Hematopoietic multipotent progenitor cell treated with erythropoietin and hydrocortisone succinate and interleukin-3 and kit ligand, for 4 days (in vitro differentiated cells): ENCODE results near the gene PSORS1C1.

Source experiments
- DNase-seq: peaks from one replicate; pipeline ENCODE4 v3.0.0-alpha.2; 2015

PSORS1C1 gene

DNA sequence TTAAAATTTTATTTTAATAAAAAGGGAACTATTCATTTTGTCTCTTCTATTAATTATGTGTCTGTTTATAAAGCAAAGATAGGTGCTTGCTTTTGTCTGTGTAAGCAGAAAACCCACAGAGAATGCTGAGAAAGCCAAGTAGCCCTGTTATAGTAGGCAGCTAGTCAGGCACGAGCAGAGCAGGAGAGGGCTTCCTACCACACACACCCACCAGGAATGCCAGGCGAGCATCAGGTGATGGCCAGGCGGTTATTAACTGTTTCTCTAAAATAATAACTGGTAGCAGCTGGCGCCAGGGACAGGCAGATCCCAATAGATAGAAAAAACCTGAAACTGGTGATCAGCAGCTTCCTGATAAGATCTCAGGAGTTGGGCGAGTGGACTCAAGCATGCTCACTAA, 17.9 kb upstream of the PSORS1C1 start:
- DNase-seq = peak; percentile 12

DNA sequence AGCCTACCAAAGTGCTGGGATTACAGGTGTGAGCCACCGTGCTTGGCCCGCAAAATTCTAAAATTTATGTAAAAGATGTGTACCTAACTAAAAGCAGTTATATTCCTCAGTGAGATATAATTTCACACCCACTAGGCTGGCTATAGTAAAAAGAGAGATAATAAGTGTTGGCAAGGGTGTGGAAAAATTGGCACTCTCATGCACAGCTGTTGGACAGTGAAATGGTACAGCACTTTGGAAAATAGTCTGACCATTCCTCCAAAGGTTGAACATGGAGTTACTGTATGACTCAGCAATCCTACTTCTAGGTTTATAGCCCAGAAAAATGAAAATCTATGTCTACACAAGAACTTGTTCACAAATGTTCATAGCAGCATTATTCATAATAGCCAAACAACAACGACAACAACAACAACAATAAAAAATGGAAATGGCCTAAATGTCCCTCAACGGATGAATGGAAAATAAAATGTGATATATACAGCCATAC, 16.1 kb upstream of the PSORS1C1 start:
- no peak for DNase-seq

DNA sequence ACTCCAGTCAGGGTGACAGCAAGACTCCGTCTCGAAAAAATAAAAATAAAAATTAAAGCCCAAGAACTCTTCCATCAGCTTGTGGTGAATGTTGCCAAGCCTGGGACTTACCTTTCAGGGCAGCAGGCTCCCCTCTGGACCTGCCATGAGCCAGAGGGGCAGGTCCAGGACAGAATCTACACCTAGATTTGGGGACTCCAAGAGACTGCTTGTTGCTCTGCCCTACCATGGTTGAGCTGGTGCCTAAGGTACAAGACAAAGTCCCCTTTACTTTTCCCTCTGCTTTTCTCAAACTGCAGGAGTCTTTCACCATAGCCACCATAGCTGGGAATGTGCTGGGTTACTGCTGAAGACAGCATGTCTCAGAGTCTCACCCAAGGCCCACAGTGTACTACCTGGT, 11.5 kb upstream of the PSORS1C1 start:
- DNase-seq = no peak

DNA sequence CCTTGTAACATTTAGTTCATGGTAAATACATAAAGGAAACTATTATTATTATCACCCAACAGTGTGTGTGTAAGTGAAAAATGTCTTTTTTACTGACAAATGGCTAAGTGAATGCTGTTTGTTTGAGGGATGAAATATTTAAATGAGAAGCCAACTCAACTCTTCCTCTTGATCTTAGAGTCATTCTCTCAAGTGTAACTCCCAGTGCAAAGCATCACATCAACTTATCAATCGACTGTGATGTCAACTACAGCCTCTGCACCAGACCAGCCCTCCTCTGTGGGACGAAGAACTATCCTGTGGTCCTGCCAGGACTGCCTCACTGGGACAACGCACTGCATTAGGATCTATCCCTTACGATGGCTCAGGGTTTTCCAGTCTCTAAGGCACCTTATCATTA, 7.5 kb upstream of the PSORS1C1 start:
- DNase-seq = no peak

DNA sequence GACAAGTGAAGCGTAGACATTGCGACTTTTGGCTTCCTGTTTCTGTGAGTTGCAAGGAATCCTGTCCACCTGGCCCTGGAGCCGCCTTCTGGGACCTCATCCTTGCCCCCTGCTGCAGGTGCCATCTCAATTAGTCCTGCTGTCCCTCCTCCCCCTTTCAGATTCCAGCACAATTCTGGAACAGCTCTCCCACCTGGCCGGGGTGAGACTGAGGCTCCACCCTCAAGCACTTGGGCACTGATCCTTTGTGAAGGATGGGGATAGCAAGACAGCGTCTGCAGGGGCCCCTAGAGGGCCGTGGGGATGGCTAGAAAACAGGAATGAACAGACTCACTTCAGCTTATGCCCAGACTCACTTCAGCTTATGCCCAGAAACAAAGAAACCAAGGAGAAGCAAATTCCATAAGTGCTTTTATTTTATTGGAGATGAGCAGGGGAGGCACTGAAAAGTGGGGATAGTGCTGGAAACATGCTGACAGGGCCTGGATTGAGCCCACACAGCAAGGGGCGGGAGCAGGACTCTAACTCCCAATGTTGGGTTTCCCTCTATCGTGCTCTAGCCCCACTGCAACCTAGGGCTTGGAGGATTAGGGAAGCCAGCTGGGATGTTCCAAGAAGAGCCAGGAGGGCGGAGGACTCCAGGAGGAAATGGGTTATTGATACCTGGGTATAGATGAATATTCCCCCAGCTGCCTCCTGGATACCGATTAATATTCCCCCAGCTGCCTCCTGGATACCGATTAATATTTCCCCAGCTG, 3.6 kb upstream of the PSORS1C1 start:
- DNase-seq = no peak

DNA sequence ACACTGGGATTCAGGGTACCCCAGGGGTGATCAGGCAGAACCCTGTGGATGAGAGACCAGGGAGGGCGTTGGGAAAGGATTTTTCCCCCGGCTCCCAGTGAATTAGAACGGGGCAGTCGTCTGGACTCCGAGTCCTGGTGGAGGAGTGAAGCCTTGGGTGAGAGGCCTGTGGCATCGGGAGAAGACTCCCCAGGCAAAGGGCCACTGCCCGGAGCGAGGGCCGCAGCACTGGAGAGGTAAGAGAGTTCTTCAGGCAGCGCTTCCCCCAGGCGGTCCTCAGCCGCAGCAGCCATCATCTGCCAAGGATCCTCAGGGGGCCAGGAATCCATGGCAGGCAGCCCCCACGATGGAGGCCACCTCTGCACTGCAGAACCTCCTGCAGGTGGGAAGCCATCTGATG, 2.9 kb upstream of the PSORS1C1 start:
- DNase-seq = no peak

DNA sequence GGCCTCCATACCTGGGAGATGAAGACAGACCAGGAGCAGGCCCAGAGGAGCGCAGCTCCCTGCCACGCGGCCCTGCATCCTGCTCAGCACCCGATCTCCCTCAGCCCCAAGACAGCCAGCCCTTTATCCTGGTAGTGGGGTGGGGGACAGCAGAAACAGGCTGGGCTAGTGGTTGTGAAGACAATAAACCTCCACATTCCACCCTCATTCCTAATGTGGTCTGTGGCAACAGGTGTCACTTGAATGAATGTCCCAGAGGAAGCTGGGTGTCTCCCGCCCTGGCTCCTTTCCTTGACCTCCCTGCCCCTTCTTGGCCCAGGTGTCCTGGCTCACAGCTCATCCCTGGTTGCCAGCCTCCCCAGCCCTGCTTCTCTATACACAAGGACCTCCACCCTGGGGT, 2.1 kb upstream of the PSORS1C1 start, which contains the start of gene C6orf15:
TSS of gene C6orf15 (minus strand) at position 98 of the 400 bp plus-strand sequence. CDS start at position 78, 20 bp downstream.
- DNase-seq = no peak

DNA sequence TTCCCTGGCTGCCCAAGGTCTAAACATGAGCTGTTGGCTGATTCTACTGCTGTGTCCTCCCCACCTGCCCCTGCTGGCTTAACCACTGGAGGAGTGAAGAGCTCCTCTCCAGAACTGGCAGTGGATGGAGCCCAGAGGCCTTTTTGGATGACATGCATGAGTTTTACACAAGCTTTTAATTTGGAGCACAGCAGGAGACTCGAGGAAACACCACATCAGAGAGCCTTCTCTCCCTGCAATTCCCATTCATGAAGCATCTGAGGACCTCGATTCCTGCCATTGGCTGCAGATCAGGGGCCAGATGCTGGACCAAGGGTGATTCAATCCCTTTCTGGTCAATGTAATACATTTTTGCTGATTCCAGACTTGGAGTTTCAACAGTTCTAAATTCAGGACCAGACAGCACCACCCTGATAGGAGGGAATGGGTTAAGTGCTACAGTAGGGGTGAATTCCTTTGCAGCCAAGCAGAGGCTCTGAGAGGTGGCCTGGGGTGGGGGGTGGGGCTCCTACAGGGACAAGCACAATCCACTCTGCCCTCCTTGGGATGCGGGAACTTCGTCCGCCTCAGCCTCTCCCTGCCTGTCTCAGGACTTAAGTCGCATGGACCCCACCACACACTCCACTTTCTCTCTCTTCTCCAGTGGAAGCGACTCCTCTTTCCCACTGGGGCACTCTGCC, 599 bp upstream of the PSORS1C1 start:
- no peak for DNase-seq

DNA sequence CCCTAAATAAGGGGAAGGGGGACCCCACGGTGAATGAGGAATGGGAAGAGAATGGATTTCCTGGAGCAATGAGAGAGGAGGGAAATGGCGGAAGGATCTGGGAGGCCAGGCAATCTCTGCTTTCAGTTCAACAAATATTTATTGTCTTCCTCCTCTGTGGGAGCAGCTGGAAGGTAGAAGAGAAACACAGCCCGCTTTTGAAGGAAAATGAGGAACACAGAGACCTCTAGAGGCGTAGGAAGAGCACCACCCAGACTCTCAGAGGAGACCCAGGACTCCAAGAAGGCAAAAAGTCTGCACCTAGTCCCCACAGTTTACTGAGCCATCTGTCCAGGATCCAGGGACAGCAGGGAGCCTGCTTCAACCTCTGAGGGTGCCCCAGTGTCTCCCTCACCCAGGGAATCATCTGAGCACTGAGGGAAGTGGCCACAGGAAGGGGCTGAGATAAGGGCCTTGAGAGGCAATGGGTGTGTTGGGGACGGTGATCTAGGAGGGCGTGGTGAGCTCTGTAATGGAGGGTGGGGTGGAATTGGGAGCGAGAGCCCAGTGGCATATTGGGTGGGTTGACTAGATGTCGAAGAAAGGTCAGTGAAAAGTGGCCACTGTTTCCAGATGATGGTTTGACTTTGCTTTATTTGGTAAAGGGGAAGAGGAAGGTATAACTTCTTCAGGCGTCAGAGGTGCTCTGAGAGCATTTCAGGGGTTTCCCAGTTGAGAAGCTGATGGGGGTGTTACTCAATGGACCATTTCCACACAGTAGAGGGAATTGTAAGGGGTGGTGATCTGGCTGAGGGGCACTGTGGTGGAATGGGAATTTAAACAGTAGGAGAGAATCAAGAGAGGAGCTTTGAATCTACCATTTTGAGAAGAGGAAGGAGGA, 610 bp downstream of the PSORS1C1 start:
- DNase-seq = peak; percentile 57

DNA sequence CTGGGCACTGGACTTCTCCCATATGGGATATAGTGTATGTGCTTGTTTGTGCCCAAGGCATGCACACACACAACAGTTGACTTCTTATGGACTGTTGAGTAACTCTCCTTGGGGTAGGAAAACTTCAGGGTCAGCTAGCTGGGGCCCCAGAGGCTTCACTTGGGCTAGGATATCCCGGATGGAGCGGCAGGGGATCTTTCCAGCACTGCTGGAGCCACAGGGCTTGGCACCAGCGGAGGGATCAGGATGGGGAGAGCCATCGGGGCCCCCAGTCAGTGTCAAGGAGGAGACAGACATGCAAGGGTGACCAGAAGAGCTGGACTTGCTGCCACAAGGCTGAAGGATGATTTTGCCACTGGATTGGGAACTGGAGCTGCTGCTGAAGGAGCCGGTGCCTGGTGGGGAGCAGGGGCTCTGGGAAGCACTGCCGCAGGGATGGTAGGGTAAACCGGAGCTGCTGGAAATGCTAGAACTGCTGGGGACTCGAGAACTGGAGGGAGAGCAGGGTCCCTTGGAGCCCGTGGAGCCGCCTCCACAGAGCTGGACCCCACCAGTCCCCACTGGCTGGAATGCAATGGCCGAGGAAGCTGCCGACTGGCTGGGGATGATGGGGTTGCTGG, 1.5 kb downstream of the PSORS1C1 start:
- no peak for DNase-seq

DNA sequence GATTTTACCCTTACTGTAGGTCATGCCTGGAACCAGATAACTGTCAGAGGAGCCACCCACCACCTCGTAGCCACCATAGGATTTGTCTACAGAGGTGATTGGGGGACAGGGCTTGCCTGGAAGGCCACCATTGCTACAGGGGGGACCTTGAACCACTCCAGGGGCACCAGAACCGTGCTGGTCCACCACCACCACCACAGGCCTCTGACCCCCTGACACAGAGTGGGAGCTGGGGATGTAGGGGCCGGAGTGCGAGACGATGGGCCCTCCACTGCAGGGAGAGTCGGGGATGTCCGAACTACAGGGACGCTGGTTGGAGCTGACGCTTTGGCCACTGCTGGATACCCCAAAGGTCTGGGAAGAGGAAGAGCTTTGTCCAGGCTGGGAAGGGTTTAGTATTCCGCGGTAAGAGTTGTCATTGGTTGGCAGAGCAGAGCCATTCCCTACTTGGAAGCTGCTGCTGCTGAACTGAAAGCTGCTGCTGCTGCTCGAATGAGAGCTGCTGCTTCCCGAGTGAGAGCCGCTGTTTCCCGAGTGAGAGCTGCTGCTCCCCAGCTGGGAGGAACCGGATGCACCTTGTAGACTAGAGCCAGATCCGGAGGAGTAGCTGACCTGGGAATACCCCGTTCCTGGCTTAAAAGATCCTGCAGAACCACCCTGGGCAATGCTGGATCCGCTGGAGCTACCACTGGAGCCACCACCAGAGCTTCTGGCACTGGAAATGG, 2.2 kb downstream of the PSORS1C1 start:
- DNase-seq = no peak

DNA sequence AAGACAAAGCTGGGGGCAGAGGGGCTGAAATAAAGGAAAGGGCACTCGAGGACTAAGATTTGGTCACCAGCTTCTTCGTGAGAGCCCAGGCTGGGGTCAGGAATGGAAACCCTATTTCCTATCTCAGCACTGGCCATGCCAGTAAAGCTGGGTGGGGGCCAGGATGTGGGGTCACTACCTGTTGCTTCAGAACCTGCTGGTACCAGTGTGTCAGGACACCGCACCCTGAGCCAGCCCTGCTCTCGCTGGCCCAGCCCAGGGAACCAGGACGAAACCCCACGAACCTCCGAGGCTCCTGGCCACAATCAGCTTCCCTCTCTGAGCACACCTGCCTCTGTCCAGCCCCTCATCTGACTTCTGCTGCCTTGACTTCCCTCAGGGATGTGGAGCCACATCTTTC, 3.6 kb downstream of the PSORS1C1 start:
- DNase-seq = no peak

DNA sequence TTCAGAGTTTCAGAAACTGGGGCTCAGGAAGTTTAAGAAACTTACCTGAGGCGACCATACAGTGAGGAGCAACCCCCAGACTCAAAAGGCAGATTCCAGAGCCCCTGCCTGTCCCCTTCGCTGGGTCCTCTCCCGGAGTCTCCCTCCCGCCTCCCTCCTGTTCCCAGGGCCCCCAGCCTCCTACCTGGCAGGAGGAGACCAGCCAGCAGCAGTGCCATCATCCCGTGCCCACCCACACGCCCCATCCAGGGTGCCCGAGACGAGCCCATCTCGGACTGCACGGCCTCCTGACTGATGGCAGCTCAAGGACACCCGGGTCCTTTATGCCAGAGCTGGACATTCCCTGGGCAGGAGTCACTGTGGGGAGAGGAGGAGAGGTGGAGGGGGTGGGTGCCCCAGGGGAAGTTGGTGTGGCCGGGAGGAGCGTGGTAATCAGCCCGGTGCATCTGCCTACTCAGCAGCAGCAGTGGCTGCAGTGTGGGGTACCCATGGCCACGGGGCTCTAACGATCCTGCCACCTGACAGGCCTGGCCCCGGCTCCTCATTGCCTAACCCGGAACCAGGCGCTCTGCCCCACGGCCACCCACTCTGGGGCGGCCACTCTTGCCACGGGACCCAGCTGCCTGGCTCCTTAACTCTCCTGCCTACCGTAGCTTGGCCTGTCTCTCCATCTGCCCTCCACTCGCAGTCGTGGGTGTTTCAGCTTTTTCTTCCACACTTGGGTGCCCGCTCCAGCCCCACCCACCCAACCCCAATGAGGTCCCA, 5.7 kb downstream of the PSORS1C1 start, which contains the start of gene CDSN:
TSS of gene CDSN (minus strand) at position 296 of the 765 bp plus-strand sequence. CDS start at position 269, 27 bp downstream.
- DNase-seq = peak; percentile 57

DNA sequence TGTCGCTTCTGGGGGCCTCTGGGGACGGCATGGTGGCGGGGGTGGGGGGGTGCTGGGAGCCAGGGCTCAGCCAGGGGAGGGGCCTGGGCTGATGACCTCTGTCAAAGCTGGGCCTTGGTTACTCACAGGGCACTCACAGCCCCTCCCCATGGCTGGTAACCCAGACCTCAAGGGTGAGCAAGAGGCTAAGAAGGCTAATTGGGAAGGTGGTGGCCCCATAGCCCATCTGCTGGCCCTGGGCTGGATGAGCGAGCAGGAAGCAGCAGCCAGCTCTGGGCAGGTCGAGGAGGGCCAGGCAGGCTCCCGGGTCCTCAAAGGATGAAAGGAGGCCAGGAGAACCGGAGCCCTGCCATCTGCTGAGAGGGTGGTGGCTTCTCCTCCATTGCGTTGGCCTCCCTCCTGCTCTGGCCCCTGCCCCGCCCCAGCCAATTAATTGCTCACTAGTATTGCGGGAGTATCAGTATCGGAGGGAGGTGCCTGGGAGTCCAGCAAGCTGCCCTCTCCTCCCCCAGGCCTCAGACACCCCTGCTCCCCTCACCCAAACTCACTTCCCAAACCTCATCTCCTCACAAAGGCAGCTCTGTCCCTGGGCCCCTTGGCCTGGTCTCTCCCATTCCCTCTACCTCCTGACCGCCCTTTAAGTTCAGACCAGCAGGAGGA, 6.7 kb downstream of the PSORS1C1 start:
- no peak for DNase-seq

DNA sequence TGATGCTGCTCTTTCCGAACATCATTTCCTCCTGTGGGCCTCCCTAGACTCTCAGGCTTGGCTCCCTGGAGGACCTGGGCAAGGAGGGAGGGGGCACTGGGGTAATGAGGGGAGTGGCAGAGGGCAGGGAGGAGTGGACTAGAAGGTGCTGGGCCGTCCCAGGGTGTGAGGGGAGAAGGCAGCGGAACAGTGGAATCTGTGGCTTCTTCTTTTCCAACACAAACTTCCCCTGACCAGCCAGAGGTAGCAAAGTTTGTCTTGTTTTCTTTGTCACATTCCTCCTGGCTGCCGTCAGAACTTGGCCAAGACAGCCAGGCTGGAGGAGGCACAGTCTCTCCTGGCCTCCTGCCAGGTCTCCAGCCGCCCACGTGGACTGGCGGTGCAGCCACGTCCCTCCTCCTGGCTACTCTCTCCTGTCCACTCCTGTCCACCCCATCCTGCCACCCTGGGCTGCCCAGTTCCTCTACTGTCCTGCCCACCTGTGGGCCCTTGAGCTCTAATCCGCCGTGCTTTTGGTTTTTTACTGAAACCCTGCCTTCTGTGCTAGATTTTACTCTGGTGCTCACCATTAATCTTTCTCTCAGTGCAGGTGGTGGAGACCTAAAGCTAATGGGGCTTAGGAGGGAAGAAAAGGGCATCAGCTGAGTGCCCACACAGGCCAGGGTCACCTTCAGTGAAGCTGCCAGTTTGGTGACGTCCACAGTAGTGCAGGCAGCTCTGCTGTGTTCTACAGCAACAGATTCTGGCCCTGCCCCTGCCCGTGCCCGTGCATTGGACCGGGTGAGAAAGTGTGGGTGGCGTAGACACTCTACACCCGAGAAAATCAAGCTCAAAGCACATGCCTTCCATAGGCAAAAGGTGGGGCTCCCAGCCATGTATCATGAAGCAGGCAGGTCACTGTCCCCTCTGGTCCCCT, 8.4 kb downstream of the PSORS1C1 start:
- no peak for DNase-seq

DNA sequence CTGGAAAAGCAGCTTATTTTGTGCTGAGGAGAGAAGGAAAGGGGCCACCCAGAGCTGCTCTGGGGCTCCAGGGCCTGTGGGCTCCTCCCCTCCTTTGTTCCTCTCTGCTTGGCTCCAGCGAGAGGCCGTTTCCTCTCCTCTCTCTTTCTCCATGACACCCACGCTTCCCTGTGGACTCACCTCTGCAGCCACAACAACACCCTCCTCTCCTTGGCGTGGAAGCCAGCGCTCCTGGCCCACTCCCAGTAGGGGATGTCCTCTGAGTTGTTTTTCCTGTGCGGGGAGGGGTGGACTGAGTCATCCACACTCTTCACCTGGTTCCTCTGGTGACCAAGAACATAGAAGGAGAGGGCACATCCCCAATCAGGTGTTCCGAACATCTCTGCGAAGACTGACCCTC, 10.6 kb downstream of the PSORS1C1 start:
- DNase-seq = no peak

DNA sequence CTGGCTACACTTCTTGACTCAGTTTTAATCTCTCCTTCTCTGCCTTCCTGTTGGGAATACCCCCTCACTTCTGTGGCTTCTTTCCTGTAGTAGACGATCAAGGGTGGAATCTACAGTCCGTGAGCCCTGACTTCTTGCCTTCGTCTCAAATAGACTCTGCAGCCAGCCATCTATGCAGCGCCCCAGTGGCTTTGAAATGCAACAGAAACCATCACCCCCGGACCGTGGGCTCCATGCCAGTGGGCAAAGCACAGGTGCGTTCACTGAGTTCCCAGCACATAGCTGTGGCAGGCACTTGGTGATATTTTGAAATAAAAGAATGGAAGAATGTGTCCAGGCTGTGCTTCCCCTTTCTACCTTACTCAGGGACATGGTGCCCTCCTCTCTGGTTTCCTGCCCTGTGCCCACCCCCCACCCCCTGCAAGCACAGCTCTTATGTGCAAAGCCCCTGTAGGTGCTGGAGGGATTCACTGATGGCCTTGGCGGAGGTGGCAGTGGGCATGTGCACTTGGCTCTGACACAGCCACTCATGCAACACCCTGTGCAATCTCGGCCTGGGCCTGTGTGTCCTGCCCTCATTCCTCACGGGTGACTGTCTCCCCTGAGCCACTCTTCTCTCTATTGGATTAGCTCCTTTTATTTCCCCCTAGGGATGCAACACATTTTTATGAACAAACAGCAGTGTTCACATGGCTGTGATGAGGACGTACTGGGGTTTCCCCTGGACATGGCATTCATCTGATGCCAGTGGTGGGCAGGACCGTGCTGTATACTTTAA, 11.2 kb downstream of the PSORS1C1 start:
- peak; percentile 12 for DNase-seq

DNA sequence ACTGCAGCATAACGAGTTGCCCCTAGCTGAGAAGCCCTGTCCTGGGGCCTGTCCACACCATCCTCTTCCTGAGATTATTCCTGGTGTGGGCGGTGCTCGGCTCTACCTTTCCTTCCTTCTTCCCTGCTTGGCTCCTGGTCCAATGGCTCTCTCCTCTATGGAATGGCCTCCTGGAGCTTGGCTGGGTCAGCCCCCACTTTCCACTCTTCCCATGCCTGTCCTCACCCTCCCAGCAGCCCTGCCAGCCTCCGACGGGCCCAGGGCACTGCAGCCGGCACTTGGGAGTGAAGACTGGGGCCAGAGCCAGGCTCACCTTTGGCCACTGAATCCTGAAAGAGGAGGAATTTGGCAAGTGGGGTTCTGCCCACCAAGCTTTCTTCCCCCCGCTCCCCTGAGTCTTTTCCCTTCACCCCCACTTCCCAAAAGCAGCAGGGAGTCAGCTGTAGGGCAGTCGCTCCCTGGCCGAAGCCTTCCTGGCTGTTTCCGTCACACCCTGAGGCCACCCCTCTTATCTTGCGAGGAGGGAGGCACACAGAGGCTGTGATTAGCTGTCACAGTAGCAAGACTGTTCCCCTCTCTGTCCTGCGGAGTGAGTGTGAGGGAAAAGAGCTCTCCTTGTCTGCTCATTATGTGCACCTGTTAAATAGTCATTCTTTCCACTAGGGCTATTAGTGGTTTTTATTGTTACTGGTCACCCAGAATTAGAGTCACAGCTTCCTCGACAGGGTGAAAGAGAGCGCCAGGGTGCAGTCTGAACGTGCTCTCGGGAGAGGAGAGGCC, 12.0 kb downstream of the PSORS1C1 start:
- DNase-seq = peak; percentile 44
